Activated CD8-positive, alpha-beta T cell treated with anti-CD3 and anti-CD28 coated beads, Interleukin-2, amount 10 ng/mL, durations not matched to agents 7 days and 5 days (primary cell): ENCODE measurements around the gene PCDHA7. TPM values are rescaled to one million over a fixed set of nuclear protein-coding genes. Genes with fewer than 3 reads are reported as not detected.
"Not testable (repeated sequence)": the region's sequence is repeated elsewhere in the genome, so short reads cannot be mapped to it uniquely, and the experiment has no call there.

Experiments used
- ATAC-seq: fragments of 150-1000 bp; cut with Tn5 transposase; one replicate; pipeline ENCODE4 v1.10.0; 2021; ENCODE audit warnings: moderate library complexity
- CTCF ChIA-PET: fragments of 350-600 bp; sonication (Branson Sonifier 250); formaldehyde crosslinking; loops from one replicate; lab custom pipeline; 2021; ENCODE audit warnings: antibody characterized with exemption; lab: Charles Lee
- POLR2A ChIA-PET: fragments of 350-600 bp; sonication (Branson Sonifier 250); formaldehyde crosslinking; loops from one replicate; lab custom pipeline; 2021; ENCODE audit warnings: antibody characterized with exemption; lab: Charles Lee
- DNase-seq: peaks from one replicate; pipeline ENCODE4 v3.0.0-alpha.2; 2020
- H3K27ac Mint-ChIP-seq: one replicate; pipeline ENCODE4 v1.8.0; 2021; ENCODE audit warnings: mild to moderate bottlenecking, mixed read lengths
- H3K27me3 Mint-ChIP-seq: one replicate; pipeline ENCODE4 v1.8.0; 2021; ENCODE audit warnings: low read depth, mixed read lengths
- H3K36me3 Mint-ChIP-seq: one replicate; pipeline ENCODE4 v1.8.0; 2021; ENCODE audit warnings: low read depth, mixed read lengths
- H3K4me1 Mint-ChIP-seq: one replicate; pipeline ENCODE4 v1.8.0; 2021; ENCODE audit warnings: low read depth, mixed read lengths
- H3K4me3 Mint-ChIP-seq: one replicate; pipeline ENCODE4 v1.8.0; 2021; ENCODE audit warnings: mild to moderate bottlenecking, mixed read lengths
- H3K9me3 Mint-ChIP-seq: one replicate; pipeline ENCODE4 v1.8.0; 2022; ENCODE audit warnings: mixed read lengths; ENCODE audit not compliant: insufficient read depth
- total RNA-seq, 2 experiments: library from RNA; stranded (reverse); gene quantifications; one replicate each; pipeline ENCODE4 v1.2.3, GENCODE V29; 2021

Gene PCDHA7
- total RNA-seq, 2 experiments from 2014 or later: not detected

- no peak within 1 kb of the TSS for H3K27ac Mint-ChIP-seq
- H3K36me3 Mint-ChIP-seq: no peaks in the 10 kb centered on the region
- H3K4me1 Mint-ChIP-seq: no peaks in the 10 kb centered on the region
- ChIA-PET CTCF (no interaction called here), POLR2A (no interaction called here)
- peak within 1 kb of the TSS; percentile 15 for H3K4me3 Mint-ChIP-seq
- ATAC-seq (no peak), DNase-seq (no peak)
- H3K9me3 Mint-ChIP-seq: peaks cover 31% of the 10 kb centered on the region
- peaks cover under 1% of the 10 kb centered on the region for H3K27me3 Mint-ChIP-seq
Observed at GRCh38 chr5:140800816-140801493, 33.1 kb upstream of the PCDHA7 start, which contains the start of gene PCDHA3. Gene PCDHA3, plus strand, starts transcription at chr5:140801057.

- Mint-ChIP-seq H3K9me3 (peaks cover 31% of the 10 kb centered on the region), H3K4me1 (no peaks in the 10 kb centered on the region), H3K36me3 (no peaks in the 10 kb centered on the region), H3K4me3 (no peak overlapping the region), H3K27ac (no peak overlapping the region), H3K27me3 (peaks cover 2% of the 10 kb centered on the region)
- CTCF ChIA-PET: no interaction called here
- ATAC-seq: no peak
- no peak for DNase-seq
- POLR2A ChIA-PET: no interaction called here
Observed at GRCh38 chr5:140801494-140801841, 32.6 kb upstream of the PCDHA7 start.

DNA sequence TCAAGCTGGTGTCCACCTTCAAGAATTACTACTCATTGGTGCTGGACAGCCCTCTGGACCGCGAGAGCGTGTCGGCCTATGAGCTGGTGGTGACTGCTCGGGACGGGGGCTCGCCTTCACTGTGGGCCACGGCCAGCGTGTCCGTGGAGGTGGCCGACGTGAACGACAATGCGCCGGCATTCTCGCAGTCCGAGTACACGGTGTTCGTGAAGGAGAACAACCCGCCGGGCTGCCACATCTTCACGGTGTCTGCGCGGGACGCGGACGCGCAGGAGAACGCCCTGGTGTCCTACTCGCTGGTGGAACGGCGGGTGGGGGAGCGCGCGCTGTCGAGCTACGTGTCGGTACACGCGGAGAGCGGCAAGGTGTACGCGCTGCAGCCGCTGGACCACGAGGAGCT lies 31.7 kb upstream of the PCDHA7 start:
- ATAC-seq, DNase-seq, H3K27me3 Mint-ChIP-seq, CTCF ChIA-PET, H3K36me3 Mint-ChIP-seq, H3K4me1 Mint-ChIP-seq, H3K4me3 Mint-ChIP-seq, H3K27ac Mint-ChIP-seq, POLR2A ChIA-PET: not testable (repeated sequence)
- peaks cover 32% of the 10 kb centered on the region for H3K9me3 Mint-ChIP-seq

DNA sequence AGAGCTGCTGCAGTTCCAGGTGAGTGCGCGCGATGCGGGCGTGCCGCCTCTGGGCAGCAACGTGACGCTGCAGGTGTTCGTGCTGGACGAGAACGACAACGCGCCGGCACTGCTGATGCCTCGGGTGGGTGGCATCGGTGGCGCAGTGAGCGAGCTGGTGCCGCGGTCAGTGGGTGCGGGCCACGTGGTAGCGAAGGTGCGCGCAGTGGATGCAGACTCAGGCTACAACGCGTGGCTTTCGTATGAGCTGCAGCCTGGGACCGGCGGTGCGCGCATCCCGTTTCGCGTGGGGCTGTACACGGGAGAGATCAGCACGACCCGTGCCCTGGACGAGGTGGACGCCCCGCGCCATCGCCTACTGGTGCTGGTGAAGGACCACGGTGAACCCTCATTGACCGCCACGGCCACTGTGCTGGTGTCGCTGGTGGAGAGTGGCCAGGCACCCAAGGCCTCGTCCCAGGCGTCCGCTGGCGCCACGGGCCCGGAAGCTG lies 31.2 kb upstream of the PCDHA7 start:
- ChIA-PET CTCF (no interaction called here), POLR2A (no interaction called here)
- no peak for ATAC-seq
- Mint-ChIP-seq H3K4me1 (no peaks in the 10 kb centered on the region), H3K27me3 (peaks cover 2% of the 10 kb centered on the region), H3K4me3 (no peak overlapping the region), H3K36me3 (no peaks in the 10 kb centered on the region), H3K27ac (no peak overlapping the region), H3K9me3 (peaks cover 34% of the 10 kb centered on the region)
- DNase-seq: no peak

DNA sequence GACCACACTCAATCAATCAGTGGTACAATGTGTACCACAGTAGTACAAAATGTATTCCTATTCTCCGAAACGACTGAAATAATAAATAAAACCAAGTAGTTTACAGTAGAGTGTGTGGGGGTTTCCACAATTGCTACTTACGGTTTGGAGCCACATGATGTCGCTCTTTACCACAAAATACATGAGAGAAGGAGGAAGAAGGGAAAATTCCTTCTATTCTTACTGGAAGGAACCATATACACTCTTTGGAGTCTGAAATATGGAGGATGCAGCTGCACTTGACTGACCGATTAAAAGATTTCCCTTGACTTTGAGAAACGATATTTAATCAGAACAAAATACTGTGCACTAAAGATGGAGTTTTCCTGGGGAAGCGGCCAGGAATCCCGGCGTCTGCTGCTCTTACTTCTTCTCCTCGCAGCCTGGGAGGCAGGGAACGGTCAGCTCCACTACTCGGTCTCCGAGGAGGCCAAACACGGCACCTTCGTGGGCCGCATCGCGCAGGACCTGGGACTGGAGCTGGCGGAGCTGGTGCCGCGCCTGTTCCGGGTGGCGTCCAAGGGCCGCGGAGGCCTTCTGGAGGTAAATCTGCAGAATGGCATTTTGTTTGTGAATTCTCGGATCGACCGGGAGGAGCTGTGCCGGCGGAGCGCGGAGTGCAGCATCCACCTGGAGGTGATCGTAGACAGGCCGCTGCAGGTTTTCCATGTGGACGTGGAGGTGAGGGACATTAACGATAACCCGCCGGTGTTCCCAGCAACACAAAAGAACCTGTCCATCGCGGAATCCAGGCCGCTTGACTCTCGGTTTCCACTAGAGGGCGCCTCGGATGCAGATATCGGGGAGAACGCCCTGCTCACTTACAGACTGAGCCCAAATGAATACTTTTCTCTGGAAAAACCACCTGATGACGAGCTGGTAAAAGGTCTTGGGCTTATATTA lies 27.0 kb upstream of the PCDHA7 start, which contains the start of gene PCDHA4:
Gene PCDHA4, plus strand, starts transcription at position 235 of the 942 bp plus-strand sequence.
- ChIA-PET CTCF (interaction anchor here (0.7 to 1.7 kb wide), 3 partner anchors 13 to 62 kb away, joined by 3 to 6 read pairs (median 3); partner anchors contain the start of gene PCDHA5), POLR2A (no interaction called here)
- no peak within 1 kb of the TSS for H3K27ac Mint-ChIP-seq
- peaks cover 2% of the 10 kb centered on the region for H3K36me3 Mint-ChIP-seq
- H3K4me3 Mint-ChIP-seq: no peak within 1 kb of the TSS
- H3K4me1 Mint-ChIP-seq: no peaks in the 10 kb centered on the region
- DNase-seq (no peak), ATAC-seq (no peak)
- peaks cover 21% of the 10 kb centered on the region for H3K9me3 Mint-ChIP-seq
- H3K27me3 Mint-ChIP-seq: peaks cover 2% of the 10 kb centered on the region

GRCh38 chr5:140808241-140808888 lies 25.7 kb upstream of the PCDHA7 start:
- H3K36me3 Mint-ChIP-seq, POLR2A ChIA-PET, DNase-seq, H3K27ac Mint-ChIP-seq, H3K4me3 Mint-ChIP-seq, H3K27me3 Mint-ChIP-seq, H3K4me1 Mint-ChIP-seq, ATAC-seq: not testable (repeated sequence)
- peaks cover 29% of the 10 kb centered on the region for H3K9me3 Mint-ChIP-seq
- CTCF ChIA-PET: interaction anchor here (0.7 to 1.7 kb wide), 2 partner anchors 12 to 13 kb away, joined by 3 to 6 read pairs; partner anchors contain the start of gene PCDHA5

DNA sequence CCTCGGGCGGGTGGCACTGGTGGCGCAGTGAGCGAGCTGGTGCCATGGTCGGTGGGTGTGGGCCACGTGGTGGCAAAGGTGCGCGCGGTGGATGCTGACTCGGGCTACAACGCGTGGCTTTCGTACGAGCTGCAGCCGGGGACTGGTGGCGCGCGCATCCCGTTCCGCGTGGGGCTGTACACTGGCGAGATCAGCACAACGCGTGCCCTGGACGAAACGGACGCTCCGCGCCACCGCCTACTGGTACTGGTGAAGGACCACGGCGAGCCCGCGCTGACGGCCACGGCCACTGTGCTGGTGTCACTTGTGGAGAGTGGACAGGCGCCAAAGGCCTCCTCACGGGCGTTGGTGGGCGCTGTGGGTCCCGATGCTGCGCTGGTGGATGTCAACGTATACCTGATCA lies 25.2 kb upstream of the PCDHA7 start:
- DNase-seq (no peak), ATAC-seq (no peak)
- CTCF ChIA-PET: no interaction called here

DNA sequence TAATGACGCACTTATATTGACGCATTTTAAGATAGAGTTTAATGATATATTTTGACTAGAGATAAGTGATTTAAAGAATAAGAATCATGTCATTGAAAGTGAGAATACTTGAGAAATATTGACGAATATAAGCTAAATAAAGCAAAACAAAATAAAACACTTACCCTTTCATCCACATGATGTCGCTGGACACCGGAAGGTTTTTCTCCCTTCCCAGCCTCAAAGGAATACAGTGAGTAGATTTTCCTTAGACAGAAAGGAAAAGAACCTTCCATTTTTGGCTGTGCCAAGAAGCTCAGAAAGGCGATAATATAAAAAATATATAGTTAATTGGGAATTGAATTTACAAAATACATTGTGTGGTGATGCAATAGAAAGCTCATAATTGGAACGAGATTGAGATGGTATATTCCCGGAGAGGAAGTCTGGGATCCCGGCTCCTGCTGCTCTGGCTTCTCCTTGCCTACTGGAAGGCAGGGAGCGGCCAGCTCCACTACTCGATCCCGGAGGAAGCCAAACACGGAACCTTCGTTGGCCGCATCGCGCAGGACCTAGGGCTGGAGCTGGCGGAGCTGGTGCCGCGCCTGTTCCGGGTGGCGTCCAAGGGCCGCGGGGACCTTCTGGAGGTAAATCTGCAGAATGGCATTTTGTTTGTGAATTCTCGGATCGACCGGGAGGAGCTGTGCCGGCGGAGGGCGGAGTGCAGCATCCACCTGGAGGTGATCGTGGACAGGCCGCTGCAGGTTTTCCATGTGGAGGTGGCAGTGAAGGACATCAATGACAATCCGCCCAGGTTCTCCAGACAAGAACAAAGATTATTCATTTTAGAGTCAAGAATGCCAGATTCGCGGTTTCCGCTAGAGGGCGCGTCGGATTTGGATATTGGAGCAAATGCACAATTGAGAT lies 12.4 kb upstream of the PCDHA7 start, which contains the start of gene PCDHA5:
Gene PCDHA5, plus strand, starts transcription at position 239 of the 906 bp plus-strand sequence.
- peak; percentile 39 for DNase-seq
- CTCF ChIA-PET: interaction anchor here (1.0 kb wide), 1 partner anchor 14 kb away, joined by 3 read pairs; no protein-coding TSS in a partner anchor
- H3K9me3 Mint-ChIP-seq: peaks cover 13% of the 10 kb centered on the region
- H3K4me1 Mint-ChIP-seq: no peaks in the 10 kb centered on the region
- ATAC-seq: no peak
- H3K27me3 Mint-ChIP-seq: no peaks in the 10 kb centered on the region
- POLR2A ChIA-PET: no interaction called here
- no peak within 1 kb of the TSS for H3K4me3 Mint-ChIP-seq
- H3K36me3 Mint-ChIP-seq: peaks cover 2% of the 10 kb centered on the region
- H3K27ac Mint-ChIP-seq: no peak within 1 kb of the TSS

More for the DNA sequence above, 25.2 kb upstream of the PCDHA7 start:
- peaks cover 2% of the 10 kb centered on the region for H3K36me3 Mint-ChIP-seq
- peaks cover 5% of the 10 kb centered on the region for H3K27me3 Mint-ChIP-seq
- no peak overlapping the region for H3K27ac Mint-ChIP-seq
- no peak overlapping the region for H3K4me3 Mint-ChIP-seq
- POLR2A ChIA-PET: no interaction called here
- no peaks in the 10 kb centered on the region for H3K4me1 Mint-ChIP-seq
- H3K9me3 Mint-ChIP-seq: peaks cover 31% of the 10 kb centered on the region

- ChIA-PET CTCF (no interaction called here), POLR2A (no interaction called here)
- Mint-ChIP-seq H3K36me3 (peaks cover 2% of the 10 kb centered on the region), H3K27me3 (no peaks in the 10 kb centered on the region), H3K27ac (no peak overlapping the region), H3K4me3 (no peak overlapping the region), H3K9me3 (peaks cover 17% of the 10 kb centered on the region), H3K4me1 (no peaks in the 10 kb centered on the region)
- ATAC-seq (no peak), DNase-seq (no peak)
Observed at GRCh38 chr5:140822281-140822629, 11.8 kb upstream of the PCDHA7 start.

DNA sequence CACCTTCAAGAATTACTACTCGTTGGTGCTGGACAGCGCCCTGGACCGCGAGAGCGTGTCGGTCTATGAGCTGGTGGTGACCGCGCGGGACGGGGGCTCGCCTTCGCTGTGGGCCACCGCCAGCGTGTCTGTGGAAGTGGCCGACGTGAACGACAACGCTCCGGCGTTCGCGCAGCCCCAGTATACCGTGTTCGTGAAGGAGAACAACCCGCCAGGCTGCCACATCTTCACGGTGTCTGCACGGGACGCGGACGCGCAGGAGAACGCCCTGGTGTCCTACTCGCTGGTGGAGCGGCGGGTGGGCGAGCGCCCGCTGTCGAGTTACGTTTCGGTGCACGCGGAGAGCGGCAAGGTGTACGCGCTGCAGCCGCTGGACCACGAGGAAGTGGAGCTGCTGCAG lies 11.1 kb upstream of the PCDHA7 start:
- CTCF ChIA-PET, H3K4me3 Mint-ChIP-seq, H3K36me3 Mint-ChIP-seq, H3K27ac Mint-ChIP-seq, POLR2A ChIA-PET, H3K4me1 Mint-ChIP-seq, H3K27me3 Mint-ChIP-seq, DNase-seq, ATAC-seq: not testable (repeated sequence)
- H3K9me3 Mint-ChIP-seq: peaks cover 24% of the 10 kb centered on the region

DNA sequence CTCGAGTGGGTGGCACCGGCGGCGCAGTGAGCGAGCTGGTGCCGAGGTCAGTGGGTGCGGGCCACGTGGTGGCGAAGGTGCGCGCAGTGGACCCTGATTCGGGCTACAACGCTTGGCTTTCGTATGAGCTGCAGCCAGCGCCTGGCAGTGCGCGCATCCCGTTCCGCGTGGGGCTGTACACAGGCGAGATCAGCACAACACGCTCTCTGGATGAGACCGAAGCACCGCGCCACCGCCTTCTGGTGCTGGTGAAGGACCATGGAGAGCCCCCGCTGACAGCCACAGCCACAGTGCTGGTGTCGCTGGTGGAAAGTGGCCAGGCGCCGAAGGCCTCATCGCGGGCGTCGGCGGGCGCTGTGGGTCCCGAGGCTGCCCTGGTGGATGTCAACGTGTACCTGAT lies 10.6 kb upstream of the PCDHA7 start:
- H3K27ac Mint-ChIP-seq: no peak overlapping the region
- no peaks in the 10 kb centered on the region for H3K27me3 Mint-ChIP-seq
- ChIA-PET POLR2A (no interaction called here), CTCF (no interaction called here)
- peaks cover 29% of the 10 kb centered on the region for H3K9me3 Mint-ChIP-seq
- no peaks in the 10 kb centered on the region for H3K4me1 Mint-ChIP-seq
- no peak for ATAC-seq
- no peak overlapping the region for H3K4me3 Mint-ChIP-seq
- peaks cover 7% of the 10 kb centered on the region for H3K36me3 Mint-ChIP-seq
- DNase-seq: no peak
